ENCODE measurements around the gene PLCL2.

- TF ChIP-seq CTCF (IDR thresholded peaks at IDR 0.05; ENCODE audit: insufficient read depth, low read length, poor library complexity, severe bottlenecking) (no peak), EZH2phosphoT487 (conservative IDR thresholded peaks at IDR 0.05; ENCODE audit: low read length) (no peak)
These were observed 207.8 kb downstream of the PLCL2 start for GRCh38 chr3:17092583-17092933.

Data from SU-DHL-6 (cell line).